TTC549 (cell line): ENCODE data around the gene POLR3F.
"Not testable (repeated sequence)": the region's sequence is repeated elsewhere in the genome, so short reads cannot be mapped to it uniquely, and the experiment has no call there.

Experiments used
- FAIRE-seq: peaks from 2 replicates; lab custom pipeline; 2012; peaks lifted over from hg19 to GRCh38; lab: Jason Lieb, UNC

POLR3F gene

DNA sequence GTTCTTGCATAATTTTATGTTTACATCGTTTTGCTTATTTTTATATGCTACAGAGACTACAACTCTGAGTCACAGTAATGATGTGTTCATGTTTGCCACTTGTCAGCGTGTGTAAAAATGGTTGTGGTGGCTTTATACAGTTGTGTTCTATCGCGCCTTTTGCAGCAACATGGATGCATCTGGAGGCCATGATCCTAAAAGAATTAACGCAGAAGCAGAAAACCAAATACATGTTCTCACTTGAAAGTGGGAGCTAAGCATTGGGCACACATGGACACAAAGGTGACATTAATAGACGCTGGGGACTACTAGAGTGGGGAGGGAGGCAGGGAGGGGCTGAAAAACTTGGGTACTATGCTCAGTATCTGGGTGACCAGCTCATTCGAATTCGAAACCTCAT is 39.6 kb downstream of the POLR3F start:
- FAIRE-seq, result no peak

DNA sequence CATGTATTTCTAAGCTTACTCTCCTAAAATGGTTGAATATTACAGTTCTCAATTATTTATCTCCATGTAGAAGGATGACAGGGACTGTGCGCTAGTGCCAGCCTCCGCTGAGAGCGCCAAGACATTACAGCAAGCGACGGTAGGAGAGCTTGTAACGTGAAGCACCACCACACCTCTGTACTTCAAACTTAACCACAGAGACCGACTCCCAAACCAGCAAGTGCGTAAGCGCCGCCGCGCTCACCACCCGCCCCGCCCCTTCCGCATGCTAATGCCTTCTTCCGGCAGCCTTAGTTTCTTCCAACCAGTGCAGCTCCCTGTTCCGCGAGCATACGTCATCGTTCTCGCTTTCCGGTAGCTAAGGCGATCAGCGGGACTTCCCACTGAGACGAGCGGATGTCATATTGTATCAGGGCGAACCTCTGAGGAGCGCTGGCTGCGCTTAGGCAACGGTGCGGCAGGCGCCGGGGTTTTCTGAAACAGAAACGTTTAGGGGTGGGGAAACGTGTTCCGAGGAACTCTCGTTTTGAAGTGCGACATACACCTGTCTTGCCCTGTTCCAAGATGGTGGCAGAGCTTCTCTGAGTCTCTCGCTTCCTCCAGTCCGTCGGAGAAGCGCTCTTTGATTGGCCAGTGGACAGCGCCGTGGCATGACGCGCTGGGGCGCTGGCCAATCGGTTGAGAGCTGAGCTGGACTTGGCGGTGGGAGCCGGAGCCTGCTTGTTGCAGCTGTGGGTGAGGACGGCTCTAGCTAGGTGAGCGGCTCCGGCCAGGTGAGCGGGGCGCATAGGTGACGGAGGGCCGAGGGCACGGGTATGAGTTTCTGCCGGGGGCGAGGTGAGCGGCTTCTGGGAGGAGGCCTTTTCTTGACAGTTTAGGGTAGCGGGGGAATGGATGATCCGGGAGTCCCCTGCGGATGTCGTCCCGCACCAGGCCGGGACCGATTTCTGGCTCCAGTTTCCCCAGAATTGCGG is 40.3 kb downstream of the POLR3F start, which contains the start of gene SEC23B:
TSS of gene SEC23B (plus strand) at position 723 of the 974 bp plus-strand sequence. CDS start 2,896 bp downstream, outside the sequence.
- peak; percentile 71 for FAIRE-seq

DNA sequence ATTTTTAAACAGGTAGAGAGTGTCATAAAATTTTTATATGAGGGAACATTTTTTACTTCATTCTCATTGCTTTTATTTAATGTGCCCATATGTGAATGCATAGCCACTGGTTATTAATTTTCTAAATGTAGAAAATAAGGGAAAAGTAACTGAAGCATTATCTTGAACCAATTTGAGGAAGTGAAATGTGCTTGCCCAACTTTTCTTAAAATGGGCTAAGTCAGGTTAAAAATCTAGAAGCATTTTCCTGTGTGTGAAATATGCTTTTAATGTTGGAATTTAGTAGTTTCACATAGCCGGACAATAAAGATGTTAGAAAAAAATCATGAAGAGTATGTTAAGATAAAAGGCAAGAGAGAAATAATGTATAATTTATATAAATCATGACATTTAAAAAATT is 44.4 kb downstream of the POLR3F start:
- FAIRE-seq, result no peak

DNA sequence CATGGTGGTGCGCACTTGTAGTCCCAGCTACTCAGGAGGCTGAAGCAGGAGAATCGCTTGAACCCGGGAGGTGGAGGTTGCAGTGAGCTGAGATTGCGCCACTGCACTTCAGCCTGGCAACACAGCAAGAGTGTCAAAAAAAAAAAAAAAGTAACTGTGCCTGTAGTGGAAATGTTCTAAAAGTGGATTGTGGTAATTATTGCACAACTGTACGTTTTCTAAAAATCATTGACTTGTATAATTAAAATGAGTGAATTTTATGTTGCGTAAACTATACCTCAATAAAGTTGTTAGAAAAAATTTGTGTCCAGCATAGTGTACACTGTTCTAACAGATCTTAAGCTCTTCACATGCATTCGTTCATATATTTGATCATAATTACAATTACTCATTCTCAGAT is 46.0 kb downstream of the POLR3F start:
- no peak for FAIRE-seq

DNA sequence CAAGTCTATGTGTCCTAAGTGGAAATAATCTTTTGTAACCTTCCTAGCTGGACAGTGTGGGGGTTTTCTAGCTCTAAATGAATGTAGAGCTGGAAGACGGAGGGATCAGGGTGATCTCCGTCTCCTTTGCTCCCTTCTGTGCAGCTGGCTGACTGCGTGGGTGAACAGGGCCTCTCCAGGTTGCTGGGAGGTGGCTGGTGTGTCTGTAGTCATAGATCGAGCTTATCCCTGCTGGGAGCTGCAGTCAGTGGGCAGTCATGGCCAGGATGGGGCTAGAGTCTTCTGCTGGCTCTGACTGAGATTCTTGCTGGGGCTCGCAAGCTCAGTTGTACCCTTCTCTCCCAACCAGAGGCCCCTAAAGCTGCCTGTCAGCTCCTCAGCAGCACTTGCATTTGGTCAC is 46.9 kb downstream of the POLR3F start:
- FAIRE-seq, result no peak

DNA sequence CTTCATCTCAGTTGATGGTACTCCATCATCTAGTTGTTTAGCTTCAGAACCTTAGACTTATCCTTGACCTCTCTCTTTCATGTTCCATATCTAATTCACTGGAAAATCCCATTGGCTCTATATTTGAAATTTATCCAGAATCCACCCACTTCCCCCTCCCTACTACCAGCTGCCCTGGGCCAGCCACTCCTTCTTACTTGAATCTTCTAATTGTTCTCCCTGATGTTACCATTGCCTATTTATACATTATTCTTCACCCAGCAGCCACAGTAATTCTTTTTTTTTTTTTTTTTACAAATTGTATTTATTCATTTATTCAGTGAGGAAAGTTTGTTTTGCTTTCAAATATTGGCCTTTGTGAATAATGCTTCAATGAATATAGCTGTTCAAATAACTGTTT is 48.8 kb downstream of the POLR3F start:
- no peak for FAIRE-seq

DNA sequence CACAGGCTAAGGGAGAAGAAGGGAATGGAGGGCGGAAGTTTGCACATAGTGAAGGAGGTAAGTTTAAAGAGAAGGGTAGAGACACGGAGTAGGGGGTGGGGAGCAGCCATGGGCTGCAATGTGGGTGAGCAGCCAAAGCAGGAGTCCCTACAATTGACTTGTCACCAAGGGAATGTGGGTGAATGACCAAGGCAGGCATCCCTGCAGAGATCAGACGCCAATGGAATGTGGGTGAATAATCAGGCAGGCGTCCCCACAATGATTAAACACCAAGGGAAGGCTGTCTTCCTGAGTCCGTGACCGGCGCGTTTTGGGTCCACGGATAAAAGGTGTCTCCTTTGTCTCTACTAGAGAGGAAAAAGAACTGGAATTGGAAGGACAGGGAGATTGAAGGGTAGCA is 54.9 kb downstream of the POLR3F start:
- not testable (repeated sequence) for FAIRE-seq

DNA sequence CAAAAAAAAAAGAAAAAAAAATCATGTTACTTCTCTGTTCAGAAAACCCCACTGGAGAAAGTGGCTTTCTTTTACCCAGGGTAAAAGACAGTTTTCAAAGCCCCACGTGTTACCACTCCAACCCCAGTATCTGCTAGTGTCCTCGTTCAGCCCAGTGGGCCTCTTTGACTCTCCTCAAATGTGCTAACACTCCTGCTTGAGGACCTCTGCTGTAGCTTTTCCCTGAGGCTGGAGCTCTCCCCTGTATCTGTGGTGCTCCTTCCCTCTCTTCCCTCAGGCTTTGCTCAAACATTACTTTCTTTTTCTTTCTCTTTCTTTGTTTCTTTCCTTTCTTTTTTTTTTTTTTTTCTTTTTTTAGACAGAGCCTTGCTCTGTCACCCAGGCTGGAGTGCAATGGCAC is 55.9 kb downstream of the POLR3F start:
- FAIRE-seq, result no peak

DNA sequence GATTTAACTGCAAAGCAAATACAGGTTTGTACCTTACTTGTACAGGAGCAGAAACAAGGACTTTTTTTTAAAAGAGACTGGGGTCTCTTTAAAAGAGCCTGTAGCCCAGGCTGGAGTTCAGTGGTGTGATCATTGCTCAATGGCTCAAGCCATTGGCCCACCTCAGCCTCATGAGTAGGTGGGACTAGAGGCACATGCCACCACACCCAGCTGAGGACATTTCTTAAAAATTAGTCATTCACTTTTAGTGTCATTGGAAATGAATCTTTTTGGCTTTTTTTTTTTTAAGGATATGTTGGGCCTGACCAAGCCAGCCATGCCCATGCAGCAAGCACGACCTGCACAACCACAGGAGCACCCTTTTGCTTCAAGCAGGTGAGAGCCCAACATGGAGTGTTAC is 57.5 kb downstream of the POLR3F start:
- no peak for FAIRE-seq

DNA sequence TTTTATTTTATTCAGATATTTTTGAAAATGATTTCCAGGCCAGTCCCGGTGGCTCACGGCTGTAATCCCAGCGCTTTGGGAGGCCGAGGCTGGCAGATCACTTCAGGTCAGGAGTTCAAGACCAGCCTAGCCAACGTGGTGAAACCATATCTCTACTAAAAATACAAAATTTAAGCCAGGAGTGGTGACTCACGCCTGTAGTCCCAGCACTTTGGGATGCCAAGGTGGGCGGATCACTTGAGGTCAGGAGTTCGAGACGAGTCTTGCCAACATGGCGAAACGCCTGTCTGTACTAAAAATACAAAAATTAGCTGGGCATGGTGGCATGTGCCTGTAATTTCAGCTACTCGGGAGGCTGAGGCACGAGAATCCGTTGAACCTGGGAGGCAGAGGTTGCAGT is 59.6 kb downstream of the POLR3F start:
- not testable (repeated sequence) for FAIRE-seq

DNA sequence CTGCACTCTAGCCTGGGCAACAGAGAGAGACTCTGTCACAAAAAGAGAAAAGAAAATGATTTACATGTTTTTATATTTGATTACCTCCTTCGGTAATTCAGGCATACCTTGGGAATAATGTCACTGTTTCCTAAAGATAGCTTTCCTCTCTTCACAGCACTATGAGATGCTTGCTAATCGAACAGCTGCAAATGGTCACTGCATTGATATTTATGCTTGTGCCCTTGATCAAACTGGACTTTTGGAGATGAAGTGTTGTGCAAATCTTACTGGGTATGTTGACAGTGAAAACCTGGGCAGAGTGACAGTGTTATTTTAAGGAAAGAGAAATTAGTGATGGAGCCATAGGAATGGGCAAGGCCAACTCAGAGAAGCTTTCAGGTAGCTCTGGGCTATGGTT is 60.1 kb downstream of the POLR3F start:
- no peak for FAIRE-seq

DNA sequence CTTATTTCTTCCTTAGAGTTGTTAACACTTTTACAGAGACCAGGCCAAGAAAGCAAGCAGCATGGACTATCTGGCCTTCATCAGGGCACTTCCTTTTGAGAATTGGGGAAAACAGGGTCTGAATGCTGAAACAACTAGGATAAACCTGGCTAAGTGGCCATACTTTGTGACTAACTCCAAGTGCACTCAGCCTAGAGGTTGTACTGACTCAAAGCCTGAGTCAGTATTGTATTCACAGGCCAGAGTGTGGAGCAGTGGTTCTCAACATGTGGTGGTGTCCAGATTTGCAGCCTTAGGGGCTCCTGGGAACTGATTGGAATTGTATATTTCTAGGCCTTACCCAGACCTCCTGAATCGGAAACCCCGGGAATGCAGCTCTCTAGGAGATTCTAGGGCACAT is 60.6 kb downstream of the POLR3F start:
- FAIRE-seq, result no peak

DNA sequence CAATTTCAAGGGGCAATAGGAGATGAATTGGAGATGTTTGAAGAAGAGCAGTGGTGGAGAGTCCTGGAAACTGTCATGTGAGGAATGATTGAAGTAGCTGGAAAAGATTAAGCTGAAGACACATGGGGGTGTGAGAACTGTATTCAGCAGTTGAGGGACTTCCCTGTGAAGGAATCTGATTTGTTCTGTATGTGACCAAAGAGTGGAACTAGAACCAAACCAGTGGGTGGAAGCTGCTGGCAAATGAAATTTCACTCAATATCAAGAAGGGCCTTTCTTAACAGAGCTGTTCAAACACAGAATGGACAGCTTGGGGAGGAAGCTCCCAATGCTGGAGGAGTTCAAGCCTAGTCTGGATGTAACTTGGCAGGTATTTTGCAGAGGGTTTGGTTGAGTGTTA is 61.9 kb downstream of the POLR3F start:
- no peak for FAIRE-seq

DNA sequence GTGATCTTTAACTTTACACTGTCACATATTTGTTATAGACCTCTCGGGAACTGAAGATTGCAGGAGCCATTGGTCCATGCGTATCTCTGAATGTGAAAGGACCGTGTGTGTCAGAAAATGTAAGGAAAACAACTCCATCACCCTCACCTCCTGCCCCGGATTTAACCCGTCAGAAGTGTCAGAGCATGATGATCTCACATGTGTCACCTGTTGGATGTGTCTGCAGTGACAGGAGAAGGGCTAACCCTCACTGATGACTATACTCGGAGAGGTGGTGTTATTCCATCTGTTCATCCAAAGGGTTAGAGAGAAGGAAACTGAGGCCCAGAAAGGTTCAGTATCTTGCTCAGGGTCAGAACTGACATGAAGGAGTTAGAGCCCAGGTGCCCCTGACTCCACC is 65.4 kb downstream of the POLR3F start:
- FAIRE-seq, result no peak

DNA sequence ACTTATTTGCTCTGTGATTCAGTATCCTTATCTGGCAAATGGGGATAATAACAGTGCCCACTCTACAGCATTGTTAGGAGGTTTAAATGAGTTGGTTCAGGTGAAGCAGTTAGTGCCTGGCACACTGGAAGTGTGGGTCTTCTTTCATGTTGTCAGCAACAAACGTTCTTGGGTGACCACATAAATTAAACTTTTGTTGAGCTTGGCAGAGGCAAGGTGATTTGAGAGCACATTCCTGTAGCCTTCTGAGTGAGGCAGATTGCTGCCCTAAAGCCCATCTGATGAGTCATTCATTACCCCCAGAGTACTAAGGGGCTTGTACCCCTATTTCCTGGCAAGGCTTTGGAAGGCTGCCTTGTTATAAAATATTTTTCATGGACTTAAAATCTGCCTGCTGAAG is 66.3 kb downstream of the POLR3F start:
- no peak for FAIRE-seq

DNA sequence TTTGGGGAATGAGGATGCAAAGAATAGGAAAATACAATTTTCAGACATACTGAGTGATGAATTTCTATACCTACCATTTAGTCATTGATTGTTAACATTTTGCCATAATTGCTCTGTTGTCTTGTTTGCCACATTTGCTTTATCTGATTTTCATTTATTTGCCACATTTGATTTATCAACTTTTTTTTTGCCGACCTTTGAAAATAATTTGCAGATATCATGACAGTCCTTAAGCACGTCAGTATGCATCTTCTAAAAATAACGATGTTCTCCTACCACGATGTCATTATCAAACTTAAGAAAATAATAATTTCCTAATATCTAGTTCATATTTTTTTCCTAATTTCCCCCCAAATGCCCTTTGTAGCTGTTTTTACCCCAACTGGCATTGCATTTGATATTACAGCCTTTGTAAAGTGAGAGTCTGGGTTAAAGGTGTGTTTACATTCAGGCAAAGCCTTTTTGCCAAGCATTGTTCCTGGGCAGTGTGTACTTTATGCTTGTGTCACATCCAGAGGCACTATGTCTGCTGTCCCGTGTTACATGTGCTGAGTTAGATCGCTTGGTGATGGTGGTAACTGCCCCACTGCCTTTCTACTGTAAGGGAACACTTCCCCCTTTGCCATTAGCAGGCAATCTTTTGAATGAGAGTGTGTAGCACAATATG is 66.9 kb downstream of the POLR3F start:
- FAIRE-seq, result no peak
